ENCODE results near the gene TGIF2.
"Not testable (repeated sequence)": the region's sequence is repeated elsewhere in the genome, so short reads cannot be mapped to it uniquely, and the experiment has no call there.

The TGIF2 gene

DNA sequence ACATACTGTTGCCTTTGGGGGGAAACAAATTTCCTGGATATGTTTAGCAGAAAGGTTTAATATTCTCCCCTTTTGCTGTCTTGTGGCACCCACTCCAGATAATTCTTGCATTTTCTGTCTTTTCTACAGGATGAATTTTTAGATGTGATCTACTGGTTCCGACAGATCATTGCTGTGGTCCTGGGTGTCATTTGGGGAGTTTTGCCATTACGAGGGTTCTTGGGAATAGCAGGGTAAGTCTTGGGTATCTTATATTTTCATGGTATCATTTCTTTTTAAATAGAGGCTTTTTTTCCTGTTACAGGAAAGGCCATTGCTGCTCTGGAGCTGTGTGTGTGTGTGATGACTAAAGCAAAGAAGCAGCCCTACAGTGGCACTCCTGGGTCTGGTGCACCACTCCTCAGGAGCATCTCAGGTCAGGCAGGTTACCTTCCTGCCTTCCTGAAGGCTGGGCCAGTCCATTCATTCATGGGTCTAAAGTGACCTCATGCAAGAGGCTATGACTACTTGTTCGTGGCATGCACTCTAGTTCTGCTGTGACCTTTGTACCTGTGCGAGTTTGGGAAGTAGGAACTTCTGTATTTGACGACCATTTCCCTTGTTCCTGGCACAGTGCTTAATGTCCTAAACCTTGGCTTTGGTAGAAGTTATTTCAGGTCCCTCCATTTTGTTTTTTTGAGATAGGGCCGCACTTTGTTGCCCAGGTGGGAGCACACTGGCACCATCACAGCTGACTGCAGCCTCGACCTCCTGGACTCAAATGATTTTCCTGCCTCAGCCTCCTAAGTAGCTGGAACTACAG lies 34.4 kb downstream of the TGIF2 start:
- Histone ChIP-seq H4K91ac (ENCODE audit: low read length) (peak overlapping the region; percentile 53), H3K36me3 (ENCODE audit: control insufficient read depth in 1 of 2, insufficient read depth in 2 of 2, low read depth in 1 of 2, low read length in 2 of 2) (peaks cover 44 to 52% of the 10 kb centered on the region in 2 experiments), H3K23ac (ENCODE audit: low read length in 2 of 2) (peak overlapping the region in 1 of 2 experiments; percentile 91), H3K4me1 (ENCODE audit: control insufficient read depth, insufficient read depth, low read depth, low read length) (peaks cover 9% of the 10 kb centered on the region), H2AK5ac (ENCODE audit: low read length, severe bottlenecking) (no peak overlapping the region), H3K27me3 (ENCODE audit: control insufficient read depth in 1 of 2, insufficient read depth in 1 of 2, low read length in 2 of 2) (no peaks in the 10 kb centered on the region), H3K9ac (ENCODE audit: low read length) (peak overlapping the region; percentile 92), H3K14ac (ENCODE audit: low read length in 2 of 2) (no peak overlapping the region), H2BK15ac (ENCODE audit: low read depth, poor library complexity, severe bottlenecking) (no peak overlapping the region), H2BK12ac (ENCODE audit: low read length in 2 of 2) (no peak overlapping the region), H2AFZ (ENCODE audit: low read depth, low read length) (no peak overlapping the region), H2BK120ac (ENCODE audit: low read depth, low read length) (no peak overlapping the region), H3K27ac (ENCODE audit: low read length, poor library complexity, severe bottlenecking) (no peak overlapping the region), H2BK5ac (ENCODE audit: low read depth, low read length, poor library complexity, severe bottlenecking) (no peak overlapping the region), H3K18ac (ENCODE audit: low read depth in 1 of 2, low read length in 2 of 2) (no peak overlapping the region), H3K4me3 (ENCODE audit: insufficient read depth in 1 of 2, low read depth in 1 of 2, low read length in 2 of 2) (peak overlapping the region in 1 of 2 experiments; percentile 99), H4K8ac (ENCODE audit: low read length) (no peak overlapping the region), H3K9me3 (ENCODE audit: control insufficient read depth, low read length) (no peaks in the 10 kb centered on the region), H3K4me2 (ENCODE audit: low read length, poor library complexity, severe bottlenecking) (no peak overlapping the region), H3K4ac (ENCODE audit: low read depth in 1 of 2, low read length in 2 of 2) (no peak overlapping the region), H3K79me1 (replicated peaks; ENCODE audit: low read length, poor library complexity, severe bottlenecking) (peaks cover 10% of the 10 kb centered on the region)
- WGBS: 98% methylated on average over 7 of the region's 7 CpGs
- DNase-seq: no peak

DNA sequence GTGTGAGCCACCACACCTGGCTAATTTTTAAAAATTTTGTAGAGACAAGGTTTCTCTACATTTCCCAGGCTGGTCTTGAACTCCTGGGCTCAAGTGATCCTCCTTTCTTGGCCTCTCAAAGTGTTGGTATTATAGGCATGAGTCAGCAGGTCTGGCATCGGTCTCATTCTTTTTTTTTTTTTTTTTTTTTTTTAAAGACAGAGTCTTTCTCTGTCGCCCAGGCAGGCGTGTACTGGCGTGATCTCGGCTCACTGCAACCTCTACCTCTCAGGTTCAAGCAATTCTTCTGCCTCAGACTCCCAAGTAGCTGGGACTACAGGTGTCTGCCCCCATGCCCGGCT lies 35.0 kb downstream of the TGIF2 start:
- 78% methylated on average over 6 of the region's 6 CpGs for WGBS
- not testable (repeated sequence) for H2BK120ac ChIP-seq (ENCODE audit: low read depth, low read length); H2AFZ ChIP-seq (ENCODE audit: low read depth, low read length); H2BK12ac ChIP-seq (ENCODE audit: low read length in 2 of 2); H2BK5ac ChIP-seq (ENCODE audit: low read depth, low read length, poor library complexity, severe bottlenecking); H3K23ac ChIP-seq (ENCODE audit: low read length in 2 of 2); H3K9ac ChIP-seq (ENCODE audit: low read length); H3K27ac ChIP-seq (ENCODE audit: low read length, poor library complexity, severe bottlenecking); H4K91ac ChIP-seq (ENCODE audit: low read length); H3K14ac ChIP-seq (ENCODE audit: low read length in 2 of 2); H4K8ac ChIP-seq (ENCODE audit: low read length); H3K18ac ChIP-seq (ENCODE audit: low read depth in 1 of 2, low read length in 2 of 2); H3K4me2 ChIP-seq (ENCODE audit: low read length, poor library complexity, severe bottlenecking); H3K9me3 ChIP-seq (ENCODE audit: control insufficient read depth, low read length); H3K4me1 ChIP-seq (ENCODE audit: control insufficient read depth, insufficient read depth, low read depth, low read length); H2AK5ac ChIP-seq (ENCODE audit: low read length, severe bottlenecking); H3K4ac ChIP-seq (ENCODE audit: low read depth in 1 of 2, low read length in 2 of 2); DNase-seq; H3K4me3 ChIP-seq (ENCODE audit: insufficient read depth in 1 of 2, low read depth in 1 of 2, low read length in 2 of 2); H2BK15ac ChIP-seq (ENCODE audit: low read depth, poor library complexity, severe bottlenecking); H3K27me3 ChIP-seq (ENCODE audit: control insufficient read depth in 1 of 2, insufficient read depth in 1 of 2, low read length in 2 of 2)
- peaks cover 13% of the 10 kb centered on the region for H3K79me1 ChIP-seq (replicated peaks; ENCODE audit: low read length, poor library complexity, severe bottlenecking)
- H3K36me3 ChIP-seq (ENCODE audit: control insufficient read depth in 1 of 2, insufficient read depth in 2 of 2, low read depth in 1 of 2, low read length in 2 of 2): peaks cover 48 to 57% of the 10 kb centered on the region in 2 experiments

DNA sequence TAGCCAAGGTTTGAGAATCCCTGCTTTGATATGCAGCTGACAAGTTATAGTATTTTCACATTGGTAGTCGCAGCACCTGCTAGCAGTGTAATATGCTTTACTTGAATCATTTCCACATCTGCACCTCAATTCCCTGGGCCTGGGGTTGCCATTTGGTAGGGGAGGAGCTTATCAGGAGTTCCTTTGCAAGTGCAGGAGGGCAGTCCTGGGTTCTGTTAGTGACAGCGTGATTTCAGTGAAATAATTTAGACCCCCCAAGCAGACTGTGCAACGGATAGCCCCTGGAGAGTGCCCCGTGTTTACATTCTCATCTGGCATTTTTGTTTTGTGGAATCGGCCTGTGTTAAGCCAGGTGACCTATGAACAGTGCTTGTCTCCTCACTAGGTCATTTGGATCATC lies 38.2 kb downstream of the TGIF2 start:
- Histone ChIP-seq H2AFZ (ENCODE audit: low read depth, low read length) (no peak overlapping the region), H3K36me3 (ENCODE audit: control insufficient read depth in 1 of 2, insufficient read depth in 2 of 2, low read depth in 1 of 2, low read length in 2 of 2) (peaks cover 62 to 84% of the 10 kb centered on the region in 2 experiments), H2AK5ac (ENCODE audit: low read length, severe bottlenecking) (no peak overlapping the region), H3K27ac (ENCODE audit: low read length, poor library complexity, severe bottlenecking) (no peak overlapping the region), H3K4me3 (ENCODE audit: insufficient read depth in 1 of 2, low read depth in 1 of 2, low read length in 2 of 2) (no peak overlapping the region), H3K9me3 (ENCODE audit: control insufficient read depth, low read length) (no peaks in the 10 kb centered on the region), H2BK120ac (ENCODE audit: low read depth, low read length) (no peak overlapping the region), H3K4me1 (ENCODE audit: control insufficient read depth, insufficient read depth, low read depth, low read length) (peaks cover 19% of the 10 kb centered on the region), H3K9ac (ENCODE audit: low read length) (no peak overlapping the region), H2BK12ac (ENCODE audit: low read length in 2 of 2) (no peak overlapping the region), H3K14ac (ENCODE audit: low read length in 2 of 2) (no peak overlapping the region), H4K8ac (ENCODE audit: low read length) (no peak overlapping the region), H2BK15ac (ENCODE audit: low read depth, poor library complexity, severe bottlenecking) (no peak overlapping the region), H3K23ac (ENCODE audit: low read length in 2 of 2) (no peak overlapping the region), H2BK5ac (ENCODE audit: low read depth, low read length, poor library complexity, severe bottlenecking) (no peak overlapping the region), H4K91ac (ENCODE audit: low read length) (no peak overlapping the region), H3K18ac (ENCODE audit: low read depth in 1 of 2, low read length in 2 of 2) (no peak overlapping the region), H3K79me1 (replicated peaks; ENCODE audit: low read length, poor library complexity, severe bottlenecking) (peaks cover 19% of the 10 kb centered on the region), H3K4me2 (ENCODE audit: low read length, poor library complexity, severe bottlenecking) (no peak overlapping the region), H3K27me3 (ENCODE audit: control insufficient read depth in 1 of 2, insufficient read depth in 1 of 2, low read length in 2 of 2) (no peaks in the 10 kb centered on the region), H3K4ac (ENCODE audit: low read depth in 1 of 2, low read length in 2 of 2) (no peak overlapping the region)
- no peak for DNase-seq
- WGBS: 93% methylated on average over 4 of the region's 5 CpGs

DNA sequence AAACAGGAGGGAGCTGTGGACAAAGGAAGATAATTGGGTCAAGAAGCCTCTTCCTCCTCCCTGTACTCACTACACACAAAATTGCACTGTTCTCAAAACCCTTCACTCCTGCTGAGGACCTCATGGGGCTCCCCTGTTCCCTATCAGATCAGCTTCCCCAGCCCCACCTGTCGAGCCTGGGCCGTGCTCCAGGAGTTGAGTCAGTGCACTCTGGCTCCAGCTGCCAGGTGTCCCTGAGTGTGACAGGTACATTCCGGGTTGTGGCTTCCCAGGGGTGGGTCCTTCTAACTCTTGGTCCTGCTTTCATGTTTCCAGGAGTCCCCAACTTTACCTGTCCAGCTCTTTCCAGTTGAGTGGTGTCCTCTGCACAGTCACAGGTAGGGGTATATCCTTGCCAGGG lies 40.6 kb downstream of the TGIF2 start:
- no peak overlapping the region for H3K14ac ChIP-seq (ENCODE audit: low read length in 2 of 2)
- H3K36me3 ChIP-seq (ENCODE audit: control insufficient read depth in 1 of 2, insufficient read depth in 2 of 2, low read depth in 1 of 2, low read length in 2 of 2): peaks cover 50 to 70% of the 10 kb centered on the region in 2 experiments
- peaks cover 16% of the 10 kb centered on the region for H3K4me1 ChIP-seq (ENCODE audit: control insufficient read depth, insufficient read depth, low read depth, low read length)
- no peak overlapping the region for H2BK5ac ChIP-seq (ENCODE audit: low read depth, low read length, poor library complexity, severe bottlenecking)
- no peak overlapping the region for H3K9ac ChIP-seq (ENCODE audit: low read length)
- no peak overlapping the region for H3K23ac ChIP-seq (ENCODE audit: low read length in 2 of 2)
- no peak overlapping the region for H3K18ac ChIP-seq (ENCODE audit: low read depth in 1 of 2, low read length in 2 of 2)
- no peak overlapping the region for H3K4me2 ChIP-seq (ENCODE audit: low read length, poor library complexity, severe bottlenecking)
- no peak overlapping the region for H4K91ac ChIP-seq (ENCODE audit: low read length)
- H2BK12ac ChIP-seq (ENCODE audit: low read length in 2 of 2): no peak overlapping the region
- no peak overlapping the region for H3K4me3 ChIP-seq (ENCODE audit: insufficient read depth in 1 of 2, low read depth in 1 of 2, low read length in 2 of 2)
- 94% methylated on average over 3 of the region's 3 CpGs for WGBS
- no peaks in the 10 kb centered on the region for H3K27me3 ChIP-seq (ENCODE audit: control insufficient read depth in 1 of 2, insufficient read depth in 1 of 2, low read length in 2 of 2)
- H3K79me1 ChIP-seq (replicated peaks; ENCODE audit: low read length, poor library complexity, severe bottlenecking): peaks cover 19% of the 10 kb centered on the region
- H2BK120ac ChIP-seq (ENCODE audit: low read depth, low read length): no peak overlapping the region
- no peaks in the 10 kb centered on the region for H3K9me3 ChIP-seq (ENCODE audit: control insufficient read depth, low read length)
- peak overlapping the region; percentile 12 for H3K27ac ChIP-seq (ENCODE audit: low read length, poor library complexity, severe bottlenecking)
- no peak overlapping the region for H3K4ac ChIP-seq (ENCODE audit: low read depth in 1 of 2, low read length in 2 of 2)
- no peak overlapping the region for H4K8ac ChIP-seq (ENCODE audit: low read length)
- no peak overlapping the region for H2BK15ac ChIP-seq (ENCODE audit: low read depth, poor library complexity, severe bottlenecking)
- no peak overlapping the region for H2AFZ ChIP-seq (ENCODE audit: low read depth, low read length)
- no peak overlapping the region for H2AK5ac ChIP-seq (ENCODE audit: low read length, severe bottlenecking)
- no peak for DNase-seq

Data from mesenchymal stem cell (in vitro differentiated cells and primary cell).